ENCODE measurements around the gene GPR78.

DNA sequence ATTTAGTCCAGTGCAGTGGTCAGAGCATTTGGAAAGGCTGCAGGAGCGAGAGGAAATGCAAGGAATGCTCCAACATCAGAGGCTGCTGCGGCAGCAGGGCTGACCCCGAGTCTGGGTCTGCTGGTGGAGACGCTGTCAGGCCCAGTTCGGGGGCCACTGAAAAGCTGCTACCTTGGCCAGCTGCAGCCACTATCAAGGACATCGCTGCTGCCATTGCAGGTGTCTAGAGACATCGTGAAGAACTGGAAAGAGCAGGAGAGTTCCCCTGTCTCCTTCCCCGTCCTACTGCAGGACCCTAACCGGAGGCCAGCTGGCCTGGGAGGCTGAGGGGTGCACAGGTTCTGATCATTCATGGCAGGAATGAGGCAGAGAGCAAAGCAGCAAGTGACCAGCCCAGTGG lies 29.5 kb upstream of the GPR78 start:
- TF ChIP-seq, protein P1, sequence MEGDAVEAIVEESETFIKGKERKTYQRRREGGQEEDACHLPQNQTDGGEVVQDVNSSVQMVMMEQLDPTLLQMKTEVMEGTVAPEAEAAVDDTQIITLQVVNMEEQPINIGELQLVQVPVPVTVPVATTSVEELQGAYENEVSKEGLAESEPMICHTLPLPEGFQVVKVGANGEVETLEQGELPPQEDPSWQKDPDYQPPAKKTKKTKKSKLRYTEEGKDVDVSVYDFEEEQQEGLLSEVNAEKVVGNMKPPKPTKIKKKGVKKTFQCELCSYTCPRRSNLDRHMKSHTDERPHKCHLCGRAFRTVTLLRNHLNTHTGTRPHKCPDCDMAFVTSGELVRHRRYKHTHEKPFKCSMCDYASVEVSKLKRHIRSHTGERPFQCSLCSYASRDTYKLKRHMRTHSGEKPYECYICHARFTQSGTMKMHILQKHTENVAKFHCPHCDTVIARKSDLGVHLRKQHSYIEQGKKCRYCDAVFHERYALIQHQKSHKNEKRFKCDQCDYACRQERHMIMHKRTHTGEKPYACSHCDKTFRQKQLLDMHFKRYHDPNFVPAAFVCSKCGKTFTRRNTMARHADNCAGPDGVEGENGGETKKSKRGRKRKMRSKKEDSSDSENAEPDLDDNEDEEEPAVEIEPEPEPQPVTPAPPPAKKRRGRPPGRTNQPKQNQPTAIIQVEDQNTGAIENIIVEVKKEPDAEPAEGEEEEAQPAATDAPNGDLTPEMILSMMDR (IDR thresholded peaks at IDR 0.05): no peak
- TF ChIP-seq ZFX (IDR thresholded peaks at IDR 0.05; ENCODE audit: borderline replicate concordance): no peak

Data from 22Rv1 (cell line).